Measurements from ENCODE around the gene NT5C3A.

- TF ChIP-seq EZH2 (IDR thresholded peaks at IDR 0.05; ENCODE audit: low read depth) (no peak), CTCF (conservative IDR thresholded peaks at IDR 0.05) (no peak)
These were observed 14.2 kb upstream of the NT5C3A start for GRCh38 chr7:33076737-33077136.

Measured in PC-9 (cell line).